Ascending aorta (tissue), 2 donors: ENCODE data around the gene TMEM255B. TPM values are rescaled to one million over a fixed set of nuclear protein-coding genes. Genes with fewer than 3 reads are reported as not detected.

Experiments used
- DNase-seq, 2 donors: peaks; one replicate each; pipeline ENCODE4 v3.0.0-alpha.2; 2019; ENCODE audit warnings: low spot score in 2 of 2
- H3K27ac ChIP-seq, 2 donors: fragments of 200-600 bp; sonication (generic); one replicate each; pipeline ENCODE4 v1.5.1; 2016 to 2017; ENCODE audit warnings: mild to moderate bottlenecking in 1 of 2
- H3K27me3 ChIP-seq: fragments of 200-600 bp; sonication (generic); one replicate; pipeline ENCODE4 v1.5.1; 2017
- H3K36me3 ChIP-seq, 2 donors: fragments of 200-600 bp; sonication (generic); one replicate each; pipeline ENCODE4 v1.5.1; 2016
- H3K4me1 ChIP-seq, 2 donors: fragments of 200-600 bp; sonication (generic); one replicate each; pipeline ENCODE4 v1.5.1; 2016 to 2017; ENCODE audit warnings: mild to moderate bottlenecking in 1 of 2
- H3K4me3 ChIP-seq, 2 donors: fragments of 200-600 bp; sonication (generic); one replicate each; pipeline ENCODE4 v1.5.1; 2016 to 2017; ENCODE audit warnings: mild to moderate bottlenecking in 1 of 2
- H3K9me3 ChIP-seq, 2 donors: fragments of 200-600 bp; sonication (generic); one replicate each; pipeline ENCODE4 v1.5.1; 2016
- CTCF ChIP-seq, 3 experiments: fragments of 200-600 bp in 2 of 3; fragments of 450-650 bp in 1 of 3; sonication (generic) in 2 of 3; IDR thresholded peaks; one replicate each; pipeline ENCODE4 v1.5.1; 2016 to 2019; ENCODE audit warnings: antibody characterized with exemption in 3 of 3, mild to moderate bottlenecking in 1 of 3, moderate library complexity in 1 of 3
- intact Hi-C: fragments of 100-400 bp; cut with DNase I; formaldehyde crosslinking; loops from one replicate; pipeline ENCODE4 v1.15.1; 2023
- total RNA-seq: library from RNA; depleted of rRNA; stranded (reverse); fragments of >200 nt; gene quantifications from one replicate; pipeline ENCODE4 v1.1.0, GENCODE V29; 2016

The TMEM255B gene
- total RNA-seq, 1 donor from 2014 or later = 4.7 TPM

GRCh38 chr13:113836768-113837559 lies 77.9 kb downstream of the TMEM255B start:
- Histone ChIP-seq H3K36me3 (peaks cover 37 to 43% of the 10 kb centered on the region in 2 donors), H3K4me1 (peaks cover 26 to 42% of the 10 kb centered on the region in 2 donors), H3K4me3 (peak overlapping the region in 1 of 2 donors; percentile 14), H3K27ac (peak overlapping the region; percentile 86 to 89), H3K9me3 (no peaks in the 10 kb centered on the region), H3K27me3 (no peaks in the 10 kb centered on the region)
- TF ChIP-seq CTCF (IDR thresholded peaks at IDR 0.05) = no peak
- intact Hi-C loops = loop anchor here (1.0 kb wide), 2 partner anchors 20 to 25 kb away; no protein-coding TSS in a partner anchor
- no peak for DNase-seq

GRCh38 chr13:113837560-113838355 lies 78.7 kb downstream of the TMEM255B start:
- intact Hi-C loops = loop anchor here (1.0 kb wide), 2 partner anchors 20 to 25 kb away; no protein-coding TSS in a partner anchor
- peak; percentile 86 to 97 for DNase-seq
- peaks cover 26 to 42% of the 10 kb centered on the region in 2 donors for H3K4me1 ChIP-seq
- peak overlapping the region; percentile 86 to 89 for H3K27ac ChIP-seq
- H3K9me3 ChIP-seq = no peaks in the 10 kb centered on the region
- peak in 1 of 3 experiments; percentile 5 for TF ChIP-seq CTCF (IDR thresholded peaks at IDR 0.05)
- H3K4me3 ChIP-seq = peak overlapping the region; percentile 14 to 29
- H3K27me3 ChIP-seq = no peaks in the 10 kb centered on the region
- peaks cover 37 to 43% of the 10 kb centered on the region in 2 donors for H3K36me3 ChIP-seq

- no peaks in the 10 kb centered on the region for H3K27me3 ChIP-seq
- H3K36me3 ChIP-seq = peaks cover 37 to 43% of the 10 kb centered on the region in 2 donors
- no peak for TF ChIP-seq CTCF (IDR thresholded peaks at IDR 0.05)
- H3K4me1 ChIP-seq = peaks cover 26 to 42% of the 10 kb centered on the region in 2 donors
- H3K27ac ChIP-seq = peak overlapping the region; percentile 58 to 79
- H3K4me3 ChIP-seq = peak overlapping the region in 1 of 2 donors; percentile 14
- DNase-seq = no peak
- intact Hi-C loops = no loop called here
- H3K9me3 ChIP-seq = no peaks in the 10 kb centered on the region
These were observed 79.7 kb downstream of the TMEM255B start for GRCh38 chr13:113838711-113839201.

GRCh38 chr13:113839536-113840204 lies 80.6 kb downstream of the TMEM255B start:
- intact Hi-C loops = no loop called here
- peak overlapping the region; percentile 58 to 79 for H3K27ac ChIP-seq
- H3K27me3 ChIP-seq = no peaks in the 10 kb centered on the region
- H3K4me3 ChIP-seq = peak overlapping the region in 1 of 2 donors; percentile 14
- H3K36me3 ChIP-seq = peaks cover 35 to 43% of the 10 kb centered on the region in 2 donors
- no peak for DNase-seq
- H3K4me1 ChIP-seq = peaks cover 26 to 42% of the 10 kb centered on the region in 2 donors
- no peaks in the 10 kb centered on the region for H3K9me3 ChIP-seq
- TF ChIP-seq CTCF (IDR thresholded peaks at IDR 0.05) = no peak
